PFSK-1 (cell line): ENCODE data around the gene CNTN4.

ENCODE experiments used
- POLR2AphosphoS5 ChIP-seq: IDR thresholded peaks from 2 replicates; pipeline ENCODE4 v1.6.1; 2012; ENCODE audit warnings: low read depth, mild to moderate bottlenecking, control low read depth, low read length, moderate library complexity
- REST ChIP-seq, 2 experiments: IDR thresholded peaks; 2 replicates each; pipeline versions ENCODE4 v1.6.1 to v1.8.0; 2011 to 2012; ENCODE audit warnings: low read depth in 2 of 2, low read length in 2 of 2, control low read depth in 1 of 2, inconsistent platforms in 1 of 2, mild to moderate bottlenecking in 1 of 2, moderate library complexity in 1 of 2; ENCODE audit not compliant: insufficient read depth in 1 of 2

GRCh38 chr3:2968475-2968874 lies 869.8 kb downstream of the CNTN4 start:
- TF ChIP-seq POLR2AphosphoS5 (no peak), REST (IDR thresholded peaks at IDR 0.05; ENCODE audit: insufficient read depth in 1 of 2, low read depth in 2 of 2, low read length in 2 of 2) (no peak)
